ENCODE data around the gene IFNB1. TPM values are rescaled to one million over a fixed set of nuclear protein-coding genes. Genes with fewer than 3 reads are reported as not detected.

IFNB1 gene
- total RNA-seq, 2 experiments from 2014 or later = not detected

DNA sequence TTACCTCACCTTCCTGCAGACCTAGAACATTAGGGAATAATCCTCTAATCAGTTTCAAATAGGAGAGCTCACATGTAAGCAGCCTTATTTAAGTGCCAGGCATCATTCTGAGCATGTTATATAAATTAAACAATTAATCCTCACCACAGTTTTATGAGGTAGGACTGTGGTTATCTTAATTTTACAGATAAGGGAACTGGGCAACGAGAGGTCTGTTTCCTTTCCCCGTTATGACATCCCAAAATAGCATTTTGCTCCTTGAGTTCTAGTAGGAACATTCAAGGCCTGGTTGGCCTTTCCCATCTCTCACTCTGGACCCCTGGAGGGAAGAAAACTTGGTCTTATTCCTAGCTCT is 19.1 kb upstream of the IFNB1 start:
- intact Hi-C loops (cut with DNase I, micrococcal nuclease) = loop anchor here in 1 of 2 experiments (5.0 kb wide), 1 partner anchor 65 kb away; the partner anchor contains the start of gene HACD4
- Histone ChIP-seq H3K4me1 (ENCODE audit: insufficient read depth, low read length) (peaks cover 20% of the 10 kb centered on the region), H3K36me3 (ENCODE audit: insufficient read depth, low read length) (no peaks in the 10 kb centered on the region), H3K27me3 (ENCODE audit: control insufficient read depth in 1 of 2, insufficient read depth in 2 of 2, low read length in 2 of 2) (no peaks in the 10 kb centered on the region), H3K9me3 (ENCODE audit: control insufficient read depth in 1 of 2, insufficient read depth in 1 of 2, low read length in 2 of 2) (no peaks in the 10 kb centered on the region), H3K27ac (ENCODE audit: low read depth in 1 of 2, low read length in 2 of 2) (peak overlapping the region in 1 of 2 donors; percentile 59), H3K4me3 (ENCODE audit: low read length) (peak overlapping the region; percentile 33)
- H3K27me3 Mint-ChIP-seq = no peaks in the 10 kb centered on the region
- CTCF ChIA-PET = interaction anchor here (1.0 to 1.7 kb wide), 3 partner anchors 8 to 18 kb away, joined by 3 to 7 read pairs (median 3); no protein-coding TSS in a partner anchor
- POLR2A ChIA-PET = interaction anchor here (1.3 kb wide), 1 partner anchor 66 kb away, joined by 4 read pairs; the partner anchor contains the start of gene HACD4
- H3K4me3 Mint-ChIP-seq = peak overlapping the region; percentile 74
- no peaks in the 10 kb centered on the region for H3K9me3 Mint-ChIP-seq
- TF ChIP-seq, protein P1, sequence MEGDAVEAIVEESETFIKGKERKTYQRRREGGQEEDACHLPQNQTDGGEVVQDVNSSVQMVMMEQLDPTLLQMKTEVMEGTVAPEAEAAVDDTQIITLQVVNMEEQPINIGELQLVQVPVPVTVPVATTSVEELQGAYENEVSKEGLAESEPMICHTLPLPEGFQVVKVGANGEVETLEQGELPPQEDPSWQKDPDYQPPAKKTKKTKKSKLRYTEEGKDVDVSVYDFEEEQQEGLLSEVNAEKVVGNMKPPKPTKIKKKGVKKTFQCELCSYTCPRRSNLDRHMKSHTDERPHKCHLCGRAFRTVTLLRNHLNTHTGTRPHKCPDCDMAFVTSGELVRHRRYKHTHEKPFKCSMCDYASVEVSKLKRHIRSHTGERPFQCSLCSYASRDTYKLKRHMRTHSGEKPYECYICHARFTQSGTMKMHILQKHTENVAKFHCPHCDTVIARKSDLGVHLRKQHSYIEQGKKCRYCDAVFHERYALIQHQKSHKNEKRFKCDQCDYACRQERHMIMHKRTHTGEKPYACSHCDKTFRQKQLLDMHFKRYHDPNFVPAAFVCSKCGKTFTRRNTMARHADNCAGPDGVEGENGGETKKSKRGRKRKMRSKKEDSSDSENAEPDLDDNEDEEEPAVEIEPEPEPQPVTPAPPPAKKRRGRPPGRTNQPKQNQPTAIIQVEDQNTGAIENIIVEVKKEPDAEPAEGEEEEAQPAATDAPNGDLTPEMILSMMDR (IDR thresholded peaks at IDR 0.05) = no peak
- peaks cover 22% of the 10 kb centered on the region for H3K4me1 Mint-ChIP-seq (ENCODE audit: low read depth)
- peak overlapping the region; percentile 87 for H3K27ac Mint-ChIP-seq
- ATAC-seq (ENCODE audit: poor library complexity) (no peak), DNase-seq (no peak)
- no peaks in the 10 kb centered on the region for H3K36me3 Mint-ChIP-seq (ENCODE audit: low read depth)

DNA sequence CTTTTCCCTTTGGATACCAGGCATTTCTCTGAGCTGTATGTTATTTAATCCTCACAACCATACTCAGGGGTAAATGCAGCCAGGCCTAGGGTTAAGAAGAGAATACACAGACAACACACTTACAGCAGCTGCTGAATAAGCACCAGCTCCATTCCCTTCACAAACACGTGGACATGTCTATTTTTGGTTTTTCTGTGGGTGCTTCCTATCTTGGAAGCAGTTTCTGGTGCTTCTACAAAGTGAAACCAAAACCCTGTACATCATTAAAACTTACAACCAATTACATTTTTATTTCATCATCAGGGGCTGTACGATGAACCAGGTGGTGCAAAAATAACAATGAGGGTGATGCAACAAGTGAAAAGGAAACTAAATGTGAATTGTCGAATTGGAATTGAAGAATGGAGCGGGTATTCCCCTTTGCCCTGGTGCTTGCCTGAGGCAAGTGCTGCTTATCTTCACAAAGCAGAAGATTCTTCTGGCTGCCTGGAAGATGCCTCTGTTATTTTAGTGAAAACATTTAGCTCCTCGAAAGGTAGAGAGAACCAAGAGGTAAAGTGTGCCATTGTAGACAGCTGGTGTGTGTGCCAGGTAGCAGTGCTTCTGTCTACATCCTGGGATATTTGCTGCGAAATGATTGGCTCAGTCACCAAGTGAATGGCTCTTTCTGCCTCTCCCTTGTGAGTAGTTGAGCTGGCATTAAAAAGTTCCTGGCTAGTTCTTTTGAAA is 18.6 kb upstream of the IFNB1 start:
- ChIA-PET POLR2A (interaction anchor here (1.2 to 1.3 kb wide), 2 partner anchors 11 to 65 kb away, joined by 3 to 4 read pairs; partner anchors contain the start of gene HACD4), CTCF (interaction anchor here (1.0 to 1.7 kb wide), 4 partner anchors 8 to 27 kb away, joined by 3 to 7 read pairs (median 3); no protein-coding TSS in a partner anchor)
- Mint-ChIP-seq H3K9me3 (no peaks in the 10 kb centered on the region), H3K4me3 (peak overlapping the region; percentile 74), H3K27me3 (no peaks in the 10 kb centered on the region), H3K4me1 (ENCODE audit: low read depth) (peaks cover 25% of the 10 kb centered on the region), H3K27ac (peak overlapping the region; percentile 87), H3K36me3 (ENCODE audit: low read depth) (no peaks in the 10 kb centered on the region)
- TF ChIP-seq, protein P1 (IDR thresholded peaks at IDR 0.05) = no peak
- DNase-seq (peak in 8 of 14 experiments; percentile 7 to 86 (median 18)), ATAC-seq (ENCODE audit: poor library complexity) (peak; percentile 95)
- Histone ChIP-seq H3K4me3 (ENCODE audit: low read length) (peak overlapping the region; percentile 33), H3K27me3 (ENCODE audit: control insufficient read depth in 1 of 2, insufficient read depth in 2 of 2, low read length in 2 of 2) (no peaks in the 10 kb centered on the region), H3K9me3 (ENCODE audit: control insufficient read depth in 1 of 2, insufficient read depth in 1 of 2, low read length in 2 of 2) (no peaks in the 10 kb centered on the region), H3K36me3 (ENCODE audit: insufficient read depth, low read length) (no peaks in the 10 kb centered on the region), H3K27ac (ENCODE audit: low read depth in 1 of 2, low read length in 2 of 2) (peak overlapping the region in 1 of 2 donors; percentile 59), H3K4me1 (ENCODE audit: insufficient read depth, low read length) (peaks cover 21% of the 10 kb centered on the region)
- intact Hi-C loops (cut with DNase I, micrococcal nuclease) = loop anchor here in 1 of 2 experiments (5.0 kb wide), 1 partner anchor 64 kb away; the partner anchor contains the start of gene HACD4

DNA sequence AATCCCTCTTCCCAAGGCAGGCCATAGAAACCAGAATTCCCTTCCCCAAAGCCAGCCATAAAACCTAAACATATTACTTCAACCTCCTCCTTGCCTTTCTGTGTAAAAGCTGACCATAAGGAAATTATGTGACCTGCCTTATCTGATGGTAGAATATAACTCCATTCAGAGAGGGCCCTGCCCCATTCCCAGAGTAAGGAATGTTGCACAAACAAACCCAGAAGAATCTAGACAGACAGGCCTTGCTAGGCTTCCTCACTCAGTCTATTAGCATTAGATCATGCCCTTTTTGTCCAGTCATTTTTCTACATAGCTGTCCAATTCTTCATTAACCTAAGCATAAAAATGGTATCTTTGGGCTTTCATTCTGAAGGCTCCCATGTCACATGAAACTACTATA is 17.8 kb upstream of the IFNB1 start:
- CTCF ChIA-PET = interaction anchor here (1.1 kb wide), 1 partner anchor 26 kb away, joined by 3 read pairs; no protein-coding TSS in a partner anchor
- no peak for ATAC-seq (ENCODE audit: poor library complexity)
- no peaks in the 10 kb centered on the region for H3K9me3 Mint-ChIP-seq
- no peaks in the 10 kb centered on the region for H3K36me3 Mint-ChIP-seq (ENCODE audit: low read depth)
- no peaks in the 10 kb centered on the region for H3K27me3 Mint-ChIP-seq
- H3K4me3 Mint-ChIP-seq = no peak overlapping the region
- Histone ChIP-seq H3K4me1 (ENCODE audit: insufficient read depth, low read length) (peaks cover 21% of the 10 kb centered on the region), H3K9me3 (ENCODE audit: control insufficient read depth in 1 of 2, insufficient read depth in 1 of 2, low read length in 2 of 2) (no peaks in the 10 kb centered on the region), H3K27ac (ENCODE audit: low read depth in 1 of 2, low read length in 2 of 2) (no peak overlapping the region), H3K36me3 (ENCODE audit: insufficient read depth, low read length) (no peaks in the 10 kb centered on the region), H3K4me3 (ENCODE audit: low read length) (no peak overlapping the region), H3K27me3 (ENCODE audit: control insufficient read depth in 1 of 2, insufficient read depth in 2 of 2, low read length in 2 of 2) (no peaks in the 10 kb centered on the region)
- H3K27ac Mint-ChIP-seq = peak overlapping the region; percentile 87
- TF ChIP-seq, protein P1 (IDR thresholded peaks at IDR 0.05) = no peak
- POLR2A ChIA-PET = interaction anchor here (1.2 to 1.3 kb wide), 2 partner anchors 10 to 64 kb away, joined by 3 to 4 read pairs; partner anchors contain the start of gene HACD4
- H3K4me1 Mint-ChIP-seq (ENCODE audit: low read depth) = peaks cover 29% of the 10 kb centered on the region
- intact Hi-C loops (cut with DNase I, micrococcal nuclease) = loop anchor here in 1 of 2 experiments (5.0 kb wide), 1 partner anchor 63 kb away; the partner anchor contains the start of gene HACD4
- no peak for DNase-seq

All from CD4-positive, alpha-beta T cell (primary cell).